Body of pancreas (tissue), 4 donors: Measurements from ENCODE around the gene ZFYVE21. TPM values are rescaled to one million over a fixed set of nuclear protein-coding genes. Genes with fewer than 3 reads are reported as not detected.

Experiments used
- ATAC-seq: fragments of 150-250 bp; one replicate; pipeline ENCODE4 v1.9.1; 2016
- DNase-seq, 4 donors: peaks; one replicate each; pipeline ENCODE4 v3.0.0-alpha.2; 2019
- H3K27ac ChIP-seq, 4 donors: fragments of 200-600 bp; sonication (generic); 1 replicate in 3 of 4; 2 replicates in 1 of 4; pipeline versions ENCODE4 v1.5.1 to v1.6.1; 2016 to 2019; ENCODE audit warnings: mild to moderate bottlenecking in 1 of 4, mixed read lengths in 1 of 4, moderate library complexity in 1 of 4
- H3K27me3 ChIP-seq, 2 donors: fragments of 200-600 bp; sonication (generic); one replicate each; pipeline ENCODE4 v1.6.0; 2016; ENCODE audit warnings: mild to moderate bottlenecking in 1 of 2
- H3K36me3 ChIP-seq, 2 donors: fragments of 200-600 bp; sonication (generic); replicated peaks in 1 of 2; 2 replicates each; pipeline ENCODE4 v1.5.1; 2016; ENCODE audit warnings: low read depth in 2 of 2; ENCODE audit not compliant: insufficient read depth in 1 of 2
- H3K4me1 ChIP-seq: fragments of 200-600 bp; sonication (generic); one replicate; pipeline ENCODE4 v1.6.0; 2016
- H3K4me3 ChIP-seq, 2 donors: fragments of 200-600 bp; sonication (generic); 1 replicate in 1 of 2; 2 replicates in 1 of 2; pipeline ENCODE4 v1.5.1; 2016 to 2019
- H3K9me3 ChIP-seq, 3 donors: fragments of 200-600 bp; sonication (generic); 1 replicate in 2 of 3; 2 replicates in 1 of 3; pipeline ENCODE4 v1.5.1; 2016
- POLR2A ChIP-seq, 3 donors: fragments of 450-650 bp; IDR thresholded peaks; one replicate each; pipeline ENCODE4 v1.6.1; 2016; ENCODE audit warnings: antibody characterized with exemption in 3 of 3, mild to moderate bottlenecking in 2 of 3
- WGBS, 2 donors: methylation state at CpG; one replicate each; pipeline ENCODE4 v1.1.5; 2017; 5-methylcytosine and 5-hydroxymethylcytosine counted together
- intact Hi-C: fragments of 100-400 bp; cut with DNase I; formaldehyde crosslinking; loops from one replicate; pipeline ENCODE4 v1.15.1; 2023
- total RNA-seq, 2 donors: library from RNA; depleted of rRNA; stranded (reverse); fragments of >200 nt; gene quantifications; one replicate each; pipeline ENCODE4 v1.1.0, GENCODE V29; 2016
- TF ChIP-seq, protein P1 (sequence below), 7 experiments: fragments of 450-650 bp in 4 of 7; fragments of 200-600 bp in 3 of 7; sonication (generic) in 3 of 7; IDR thresholded peaks; one replicate each; pipeline ENCODE4 v1.5.1; 2016 to 2019; ENCODE audit warnings: antibody characterized with exemption in 7 of 7

Gene ZFYVE21
- total RNA-seq, 2 donors from 2014 or later, result 32.9 to 82.4 TPM

DNA sequence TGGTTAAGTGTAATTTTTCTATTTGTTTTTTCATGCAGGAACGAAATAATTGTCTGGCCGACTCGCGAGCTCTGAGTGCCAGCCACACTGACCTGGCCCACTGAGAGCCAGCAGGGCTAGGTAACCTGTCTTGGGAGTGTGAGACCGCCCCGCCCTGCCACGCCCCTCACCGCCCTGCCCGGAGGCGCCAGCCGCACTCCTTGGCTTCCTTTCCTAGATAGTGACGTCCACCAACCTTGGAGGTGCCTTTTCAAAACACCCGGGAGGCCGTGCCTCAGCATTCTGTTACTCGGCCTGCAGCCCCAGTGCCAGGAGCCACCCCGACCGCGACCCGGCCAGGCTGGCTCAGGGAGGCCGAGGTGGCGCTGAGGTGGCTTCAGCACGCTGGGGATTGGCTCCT, 22.1 kb upstream of the ZFYVE21 start:
- Histone ChIP-seq H3K27me3 (no peaks in the 10 kb centered on the region), H3K27ac (no peak overlapping the region), H3K4me3 (no peak overlapping the region), H3K4me1 (peaks cover 13% of the 10 kb centered on the region), H3K36me3 (peaks cover 9% of the 10 kb centered on the region in 2 donors), H3K9me3 (no peaks in the 10 kb centered on the region)
- no peak for ATAC-seq
- intact Hi-C loops, result no loop called here
- no peak for DNase-seq
- TF ChIP-seq POLR2A (IDR thresholded peaks at IDR 0.05), result no peak
- TF ChIP-seq, protein P1, sequence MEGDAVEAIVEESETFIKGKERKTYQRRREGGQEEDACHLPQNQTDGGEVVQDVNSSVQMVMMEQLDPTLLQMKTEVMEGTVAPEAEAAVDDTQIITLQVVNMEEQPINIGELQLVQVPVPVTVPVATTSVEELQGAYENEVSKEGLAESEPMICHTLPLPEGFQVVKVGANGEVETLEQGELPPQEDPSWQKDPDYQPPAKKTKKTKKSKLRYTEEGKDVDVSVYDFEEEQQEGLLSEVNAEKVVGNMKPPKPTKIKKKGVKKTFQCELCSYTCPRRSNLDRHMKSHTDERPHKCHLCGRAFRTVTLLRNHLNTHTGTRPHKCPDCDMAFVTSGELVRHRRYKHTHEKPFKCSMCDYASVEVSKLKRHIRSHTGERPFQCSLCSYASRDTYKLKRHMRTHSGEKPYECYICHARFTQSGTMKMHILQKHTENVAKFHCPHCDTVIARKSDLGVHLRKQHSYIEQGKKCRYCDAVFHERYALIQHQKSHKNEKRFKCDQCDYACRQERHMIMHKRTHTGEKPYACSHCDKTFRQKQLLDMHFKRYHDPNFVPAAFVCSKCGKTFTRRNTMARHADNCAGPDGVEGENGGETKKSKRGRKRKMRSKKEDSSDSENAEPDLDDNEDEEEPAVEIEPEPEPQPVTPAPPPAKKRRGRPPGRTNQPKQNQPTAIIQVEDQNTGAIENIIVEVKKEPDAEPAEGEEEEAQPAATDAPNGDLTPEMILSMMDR (IDR thresholded peaks at IDR 0.05), result no peak
- 87 to 93% methylated on average over 21 to 22 of the region's 22 CpGs for WGBS, 2 donors

DNA sequence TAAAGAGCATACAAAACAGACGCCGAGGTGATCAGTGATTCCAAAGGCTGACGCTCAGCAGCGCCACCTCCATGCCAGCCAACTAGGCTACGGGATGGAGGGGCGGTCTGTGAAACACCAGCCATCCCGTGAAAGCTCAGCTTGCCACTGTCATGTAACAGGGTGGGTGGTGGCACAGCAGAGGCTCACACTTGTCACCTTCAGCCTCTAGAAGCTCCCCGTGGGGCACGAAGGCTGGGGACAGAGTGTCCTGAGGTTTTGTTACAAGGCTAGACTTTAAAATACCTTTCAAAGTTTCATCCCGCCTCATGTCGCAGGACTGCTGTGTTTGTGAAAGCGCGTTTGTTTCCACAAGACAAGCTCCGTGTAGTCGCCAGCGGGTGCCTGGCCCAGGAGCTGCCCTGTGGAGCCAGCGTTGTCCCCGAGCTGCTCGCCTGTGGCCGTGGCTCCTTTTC, 21.0 kb upstream of the ZFYVE21 start:
- Histone ChIP-seq H3K4me3 (no peak overlapping the region), H3K4me1 (peaks cover 21% of the 10 kb centered on the region), H3K27ac (no peak overlapping the region), H3K27me3 (no peaks in the 10 kb centered on the region), H3K36me3 (peaks cover 9% of the 10 kb centered on the region in 2 donors), H3K9me3 (no peaks in the 10 kb centered on the region)
- ATAC-seq (no peak), DNase-seq (no peak)
- WGBS, 2 donors, result 85 to 96% methylated on average over 18 to 20 of the region's 20 CpGs
- intact Hi-C loops, result no loop called here
- TF ChIP-seq, protein P1 (IDR thresholded peaks at IDR 0.05), result no peak
- no peak for TF ChIP-seq POLR2A (IDR thresholded peaks at IDR 0.05)

DNA sequence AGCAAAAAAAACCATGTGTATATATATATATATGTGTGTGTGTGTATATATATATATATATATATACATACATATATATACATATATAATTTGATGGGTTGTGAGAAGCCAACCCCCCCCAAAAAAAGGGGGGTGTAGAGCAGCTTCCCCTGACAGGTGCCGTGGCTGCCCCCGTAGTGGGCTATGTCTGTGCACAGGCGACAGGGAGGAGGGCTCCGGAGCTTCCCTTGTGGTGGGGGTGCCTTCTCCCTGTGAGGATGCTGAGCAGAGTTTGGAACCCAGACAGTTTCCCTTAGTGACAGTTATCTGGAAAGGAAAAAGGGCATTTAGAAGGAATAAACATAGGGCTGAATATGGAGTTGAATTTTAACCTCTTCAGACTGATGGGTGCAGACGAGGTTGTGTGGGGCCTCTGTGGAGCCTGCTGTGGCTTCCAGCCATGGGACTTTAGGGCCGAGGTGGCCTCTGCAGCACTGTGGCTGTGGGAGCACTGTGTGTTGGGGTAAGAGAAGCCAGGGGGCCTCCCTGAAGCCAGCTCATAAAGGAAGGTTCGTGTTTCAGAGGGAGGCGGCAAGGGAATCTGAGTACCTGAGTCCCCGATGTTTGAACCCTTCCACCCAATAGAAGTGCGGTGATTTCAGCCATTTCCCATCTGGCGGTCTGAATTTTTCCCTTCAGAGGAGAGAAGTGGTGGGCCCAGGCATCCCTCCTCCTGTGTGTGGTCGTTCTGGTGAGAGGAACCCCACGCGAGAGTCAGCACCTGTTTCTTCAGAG, 20.1 kb upstream of the ZFYVE21 start:
- WGBS, 2 donors, result 68 to 81% methylated on average over 12 of the region's 14 CpGs
- TF ChIP-seq, protein P1 (IDR thresholded peaks at IDR 0.05), result no peak
- no peak for TF ChIP-seq POLR2A (IDR thresholded peaks at IDR 0.05)
- H3K4me1 ChIP-seq, result peaks cover 21% of the 10 kb centered on the region
- no peak for DNase-seq
- H3K9me3 ChIP-seq, result no peaks in the 10 kb centered on the region
- no peaks in the 10 kb centered on the region for H3K27me3 ChIP-seq
- intact Hi-C loops, result no loop called here
- peaks cover 9% of the 10 kb centered on the region in 2 donors for H3K36me3 ChIP-seq
- no peak overlapping the region for H3K27ac ChIP-seq
- no peak for ATAC-seq
- H3K4me3 ChIP-seq, result no peak overlapping the region

DNA sequence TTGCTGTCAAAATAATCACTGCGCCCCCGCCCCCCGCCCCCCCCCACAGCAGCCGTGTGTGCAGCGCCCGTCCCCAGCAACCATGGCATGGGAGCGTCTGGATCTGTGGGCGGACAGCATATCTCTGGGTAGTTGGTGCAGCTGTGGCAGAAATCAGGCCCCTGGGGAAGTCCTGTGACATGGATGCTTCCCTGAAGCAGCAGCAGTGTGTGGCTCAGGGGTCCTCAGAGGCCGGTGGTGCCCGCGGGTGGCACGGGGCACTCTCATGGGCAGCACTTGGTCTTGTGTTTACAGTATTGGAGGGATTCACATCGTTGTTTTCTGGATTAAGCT, 19.6 kb upstream of the ZFYVE21 start:
- 67 to 79% methylated on average over 5 of the region's 13 CpGs for WGBS, 2 donors
- intact Hi-C loops, result no loop called here
- DNase-seq (peak in 1 of 4 donors; percentile 8), ATAC-seq (no peak)
- H3K27ac ChIP-seq, result no peak overlapping the region
- no peaks in the 10 kb centered on the region for H3K27me3 ChIP-seq
- TF ChIP-seq POLR2A (IDR thresholded peaks at IDR 0.05), result no peak
- TF ChIP-seq, protein P1 (IDR thresholded peaks at IDR 0.05), result no peak
- H3K36me3 ChIP-seq, result peaks cover 9% of the 10 kb centered on the region in 2 donors
- H3K4me1 ChIP-seq, result peaks cover 21% of the 10 kb centered on the region
- no peaks in the 10 kb centered on the region for H3K9me3 ChIP-seq
- no peak overlapping the region for H3K4me3 ChIP-seq
